Right ventricle myocardium superior (tissue), 1 donor: Measurements from ENCODE around the gene PRDM12. TPM values are rescaled to one million over a fixed set of nuclear protein-coding genes. Genes with fewer than 3 reads are reported as not detected.

Experiments used
- ATAC-seq: fragments of 200-7000 bp; cut with Tn5 transposase; one replicate; pipeline ENCODE4 v1.9.1; 2020; ENCODE audit warnings: mild to moderate bottlenecking; ENCODE audit not compliant: poor library complexity
- DNase-seq: peaks from one replicate; pipeline ENCODE4 v3.0.0-alpha.2; 2020
- intact Hi-C: fragments of 100-400 bp; cut with DNase I; formaldehyde crosslinking; loops from one replicate; pipeline ENCODE4 v1.11.2; 2022
- long read RNA-seq: library from polyadenylated mRNA; unstranded; transcript quantifications from one replicate; pipeline ENCODE4 v2.0.0, GENCODE V29; 2021
- total RNA-seq: library from RNA; stranded (reverse); fragmentation: NEBNext Ultra II Directional; extraction: Animal tissue kit (Norgen Biotek cat#: 25700); gene quantifications from one replicate; pipeline ENCODE4 v1.2.1, GENCODE V29; 2021
- donor health status: DM: no; HTN: yes; CAD: no; lungs with severe emphysema.

The PRDM12 gene
- total RNA-seq: not detected
- long read RNA-seq: 0 reads

DNA sequence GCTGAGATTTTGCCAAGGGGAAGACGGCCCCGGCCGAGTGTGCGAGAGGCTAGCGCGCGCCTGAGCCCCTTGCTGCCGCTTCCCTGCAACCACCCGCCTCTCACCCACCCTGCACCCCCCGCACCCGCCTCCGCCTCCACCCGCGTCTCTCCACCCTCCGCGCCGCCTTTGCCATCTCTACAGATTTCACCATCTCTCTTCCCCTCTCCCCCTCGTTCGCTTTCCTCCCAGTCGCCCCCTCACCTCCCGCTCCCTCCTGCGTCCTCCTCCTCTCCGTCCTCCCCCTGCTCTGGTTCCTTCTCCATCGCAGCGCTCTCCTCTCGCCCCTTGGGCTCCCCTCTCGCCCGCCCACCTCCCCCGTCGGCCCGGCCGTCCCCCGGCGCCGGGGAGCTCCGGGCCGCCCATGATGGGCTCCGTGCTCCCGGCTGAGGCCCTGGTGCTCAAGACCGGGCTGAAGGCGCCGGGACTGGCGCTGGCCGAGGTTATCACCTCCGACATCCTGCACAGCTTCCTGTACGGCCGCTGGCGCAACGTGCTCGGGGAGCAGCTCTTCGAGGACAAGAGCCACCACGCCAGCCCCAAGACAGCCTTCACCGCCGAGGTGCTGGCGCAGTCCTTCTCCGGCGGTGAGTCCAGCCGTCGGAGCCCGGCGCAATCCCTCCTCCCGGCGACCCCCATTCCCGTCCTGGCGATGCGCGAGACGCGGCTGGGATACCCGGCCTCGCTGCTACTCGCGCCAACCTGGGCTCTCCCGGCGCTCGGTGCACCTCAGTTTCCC, at the start of gene PRDM12:
Gene PRDM12, plus strand, starts transcription at position 344 of the 778 bp plus-strand sequence. Its CDS starts 60 bp downstream, at position 404.
- ATAC-seq (no peak), DNase-seq (no peak)
- intact Hi-C loops: no loop called here

DNA sequence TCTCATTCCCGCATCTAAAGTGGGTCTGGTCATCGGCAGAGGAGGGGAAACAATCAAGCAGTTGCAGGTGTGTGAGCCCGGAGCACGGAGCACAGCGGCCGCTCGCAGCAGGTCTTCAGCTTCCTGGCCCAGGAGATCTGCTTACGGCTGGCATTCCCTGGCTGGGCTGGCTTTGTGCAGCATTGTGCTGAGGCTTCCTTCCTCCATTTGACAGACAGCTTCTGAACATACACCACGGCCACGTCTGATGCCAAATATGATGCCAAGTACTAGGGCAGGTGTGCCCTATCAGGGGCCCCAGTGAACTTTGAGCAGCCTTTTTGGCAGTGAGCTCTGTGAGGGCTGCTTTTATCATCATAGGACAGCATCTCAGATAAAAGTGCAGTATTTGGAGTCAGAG, 47.9 kb upstream of the PRDM12 start:
- intact Hi-C loops: no loop called here
- ATAC-seq: no peak

DNA sequence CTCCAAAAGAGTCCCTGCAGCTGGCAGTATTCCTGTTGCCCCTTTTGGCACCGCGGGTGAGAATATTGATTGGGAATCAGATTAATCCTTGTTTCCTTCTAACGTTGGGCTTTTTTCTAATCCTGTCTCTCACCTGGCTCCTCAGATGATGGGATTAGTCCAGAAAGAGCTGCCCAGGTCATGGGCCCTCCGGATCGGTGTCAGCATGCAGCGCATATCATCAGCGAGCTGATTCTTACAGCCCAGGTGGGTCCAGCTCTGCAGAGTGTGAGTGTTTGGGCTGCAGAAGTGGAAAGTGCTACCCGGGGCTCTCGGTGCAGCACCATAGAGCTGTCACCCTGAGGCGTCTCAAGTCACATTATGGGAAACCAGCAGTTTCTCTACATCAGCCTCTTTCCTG, 40.9 kb upstream of the PRDM12 start:
- no peak for ATAC-seq
- intact Hi-C loops: no loop called here
- no peak for DNase-seq

More for the DNA sequence above, 47.9 kb upstream of the PRDM12 start:
- no peak for DNase-seq

DNA sequence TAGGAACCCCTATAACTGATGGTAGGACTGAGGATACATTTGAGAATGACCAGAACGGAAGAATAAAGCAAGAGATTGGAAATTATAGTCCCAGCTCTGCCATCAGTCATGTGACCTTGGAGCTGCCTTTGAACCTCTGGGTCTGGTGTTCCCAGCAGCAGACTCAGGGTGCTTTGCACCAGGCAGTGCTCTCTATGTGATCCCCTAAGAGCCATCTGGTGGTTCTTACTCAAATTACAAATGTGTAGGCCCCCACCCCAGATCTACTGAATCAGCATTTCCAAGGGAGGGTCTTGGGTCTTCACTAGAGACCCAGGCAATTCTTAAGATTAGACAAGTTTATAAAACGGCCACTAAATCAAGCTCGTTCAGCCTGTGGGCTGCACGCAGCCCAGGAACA, 40.2 kb upstream of the PRDM12 start:
- intact Hi-C loops: no loop called here
- ATAC-seq (no peak), DNase-seq (no peak)

DNA sequence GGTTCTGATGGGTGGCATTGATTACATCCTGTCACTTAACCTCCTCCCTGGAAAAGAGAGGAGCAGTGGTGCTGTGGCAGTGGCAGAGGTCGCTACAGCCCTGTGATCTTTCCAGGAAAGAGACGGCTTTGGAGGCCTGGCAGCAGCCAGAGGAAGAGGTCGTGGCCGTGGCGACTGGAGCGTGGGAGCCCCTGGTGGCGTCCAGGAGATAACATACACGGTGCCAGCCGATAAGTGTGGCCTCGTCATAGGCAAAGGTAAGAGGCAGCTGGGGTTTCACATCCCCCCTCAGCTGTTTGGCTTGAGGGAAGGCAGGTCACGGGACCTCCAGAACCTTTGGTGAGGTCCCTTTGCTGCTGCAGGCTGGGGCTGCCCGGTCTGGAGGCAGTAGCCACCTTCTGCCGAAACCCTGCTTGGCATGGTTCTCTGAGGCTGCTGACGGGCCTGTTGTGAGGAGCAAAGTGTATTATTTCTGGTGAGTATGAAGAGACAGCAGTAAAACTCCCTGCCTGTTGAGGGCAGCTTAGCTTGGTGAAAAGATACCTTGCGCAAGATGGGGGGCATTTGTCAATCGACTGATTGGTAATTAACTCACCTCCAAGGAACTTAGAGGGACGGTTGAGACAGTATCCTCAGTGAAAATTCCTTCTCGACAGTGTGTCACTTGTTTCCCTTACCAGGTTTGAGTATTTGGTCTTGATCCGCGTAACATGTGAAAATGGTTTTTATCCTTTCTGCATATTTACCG, 38.0 kb upstream of the PRDM12 start:
- intact Hi-C loops: no loop called here
- DNase-seq: no peak
- ATAC-seq: peak; percentile 27

DNA sequence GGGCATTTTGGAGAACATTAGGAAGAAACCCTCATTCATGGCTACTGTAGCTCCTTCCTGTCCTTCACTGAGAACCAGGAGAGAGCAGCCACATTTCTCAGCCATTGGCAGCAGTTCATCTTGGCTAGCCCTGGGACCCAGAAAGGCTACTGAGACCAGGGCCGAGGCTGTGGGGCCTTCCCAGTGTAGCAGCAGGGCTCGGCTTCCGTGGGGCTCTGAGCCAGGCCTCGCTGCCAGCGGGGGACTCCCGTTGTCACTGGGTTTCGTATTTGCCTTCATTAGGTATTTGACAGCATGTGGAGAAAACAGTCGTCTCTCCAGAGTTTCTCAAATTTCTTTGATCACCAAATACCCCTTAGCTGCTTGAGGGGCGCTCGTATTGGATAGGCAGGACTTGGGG, 37.3 kb upstream of the PRDM12 start:
- intact Hi-C loops: no loop called here
- no peak for DNase-seq
- no peak for ATAC-seq

DNA sequence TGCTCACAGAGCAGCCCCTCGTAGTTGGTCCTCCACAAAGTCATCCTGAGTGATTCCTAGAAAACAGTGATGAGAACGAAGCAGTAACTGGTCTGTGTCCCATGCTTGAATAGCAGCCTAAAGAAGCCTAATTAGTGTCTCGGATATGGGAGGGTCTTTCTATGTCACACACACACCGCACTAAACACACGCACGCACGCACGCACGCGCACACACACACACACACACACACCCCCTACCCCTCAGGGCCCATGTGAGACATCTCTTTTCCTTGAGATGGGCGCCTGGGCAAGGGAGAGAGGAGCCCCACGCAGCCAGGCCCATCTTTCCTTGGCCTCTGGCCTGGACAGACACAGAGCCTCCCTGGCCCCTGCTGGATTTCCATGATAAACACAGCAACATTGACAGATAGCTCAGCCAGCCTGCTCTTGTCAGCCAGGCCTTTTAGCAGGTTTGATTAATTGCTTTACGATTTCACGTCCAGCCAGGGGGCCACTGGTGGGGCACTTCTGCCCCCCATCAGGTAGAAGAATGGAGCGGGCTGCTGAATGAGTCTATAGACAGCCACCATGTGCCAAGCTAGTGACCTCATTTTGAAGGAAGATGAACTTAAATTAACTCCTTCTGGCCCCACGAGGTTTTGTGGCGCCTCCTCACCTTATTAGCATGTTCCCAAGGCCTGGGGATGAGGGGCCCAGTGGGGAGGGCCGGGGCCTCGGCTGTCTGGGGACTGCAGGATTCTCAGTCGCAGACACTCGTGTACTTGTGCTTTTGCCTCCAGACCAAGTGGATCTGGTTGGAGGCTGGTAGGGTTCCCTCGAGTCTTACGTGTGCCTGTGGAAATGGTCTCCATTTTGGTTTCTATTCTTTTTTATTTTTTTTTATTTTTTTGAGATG, 36.2 kb upstream of the PRDM12 start:
- ATAC-seq: no peak
- no peak for DNase-seq
- intact Hi-C loops: no loop called here

DNA sequence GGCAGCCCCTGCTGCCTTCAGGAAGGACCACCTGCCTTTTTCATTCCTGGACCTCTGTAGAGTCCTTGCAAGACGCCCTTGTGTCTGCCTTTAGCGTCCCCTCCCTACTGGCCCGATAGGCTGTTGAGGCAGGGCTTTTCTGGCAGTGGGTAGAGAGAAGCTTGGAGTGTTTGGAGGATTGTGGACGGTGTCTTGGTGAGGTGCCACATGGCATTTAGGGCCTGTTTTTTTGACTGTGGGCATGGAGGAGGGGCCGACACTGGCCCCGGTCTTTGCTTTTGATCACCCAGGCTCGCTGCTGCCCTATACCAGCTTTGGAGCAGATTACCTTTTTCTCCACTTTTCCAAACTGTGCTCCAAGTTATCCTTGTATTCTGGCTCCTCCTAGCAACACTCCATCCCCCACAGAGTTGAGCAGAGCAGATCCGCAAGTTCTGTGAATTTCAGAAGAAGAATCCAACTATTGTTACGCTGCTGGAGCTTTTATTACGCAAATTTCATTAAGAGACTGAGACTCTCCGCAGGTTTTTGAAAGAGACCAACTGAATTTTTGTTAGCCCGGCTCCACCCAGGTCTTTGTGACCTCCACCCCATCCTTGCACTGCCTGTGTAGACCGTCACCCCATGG, 34.8 kb upstream of the PRDM12 start:
- no peak for DNase-seq

DNA sequence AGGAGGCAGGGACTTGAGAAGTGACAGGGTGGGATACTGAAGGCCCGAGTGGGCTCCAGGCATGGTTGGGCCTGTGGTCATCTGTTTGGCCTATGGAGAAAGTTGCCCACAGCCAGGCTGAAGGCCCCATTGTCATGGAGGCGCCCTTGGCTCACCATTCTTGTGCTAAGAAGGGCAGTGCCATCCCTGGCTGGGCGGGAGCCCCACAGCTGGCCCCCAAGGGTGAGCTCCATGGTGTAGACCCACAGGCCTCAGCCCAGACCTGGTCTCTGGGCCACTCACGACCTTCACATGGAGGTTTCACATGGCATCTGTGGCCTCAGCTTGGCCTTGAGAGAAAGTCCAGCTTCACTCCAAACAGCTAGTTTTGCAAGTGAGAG, 34.3 kb upstream of the PRDM12 start:
- intact Hi-C loops: no loop called here
- ATAC-seq (no peak), DNase-seq (no peak)

More for the DNA sequence above, 34.8 kb upstream of the PRDM12 start:
- peak; percentile 32 for ATAC-seq
- intact Hi-C loops: no loop called here

DNA sequence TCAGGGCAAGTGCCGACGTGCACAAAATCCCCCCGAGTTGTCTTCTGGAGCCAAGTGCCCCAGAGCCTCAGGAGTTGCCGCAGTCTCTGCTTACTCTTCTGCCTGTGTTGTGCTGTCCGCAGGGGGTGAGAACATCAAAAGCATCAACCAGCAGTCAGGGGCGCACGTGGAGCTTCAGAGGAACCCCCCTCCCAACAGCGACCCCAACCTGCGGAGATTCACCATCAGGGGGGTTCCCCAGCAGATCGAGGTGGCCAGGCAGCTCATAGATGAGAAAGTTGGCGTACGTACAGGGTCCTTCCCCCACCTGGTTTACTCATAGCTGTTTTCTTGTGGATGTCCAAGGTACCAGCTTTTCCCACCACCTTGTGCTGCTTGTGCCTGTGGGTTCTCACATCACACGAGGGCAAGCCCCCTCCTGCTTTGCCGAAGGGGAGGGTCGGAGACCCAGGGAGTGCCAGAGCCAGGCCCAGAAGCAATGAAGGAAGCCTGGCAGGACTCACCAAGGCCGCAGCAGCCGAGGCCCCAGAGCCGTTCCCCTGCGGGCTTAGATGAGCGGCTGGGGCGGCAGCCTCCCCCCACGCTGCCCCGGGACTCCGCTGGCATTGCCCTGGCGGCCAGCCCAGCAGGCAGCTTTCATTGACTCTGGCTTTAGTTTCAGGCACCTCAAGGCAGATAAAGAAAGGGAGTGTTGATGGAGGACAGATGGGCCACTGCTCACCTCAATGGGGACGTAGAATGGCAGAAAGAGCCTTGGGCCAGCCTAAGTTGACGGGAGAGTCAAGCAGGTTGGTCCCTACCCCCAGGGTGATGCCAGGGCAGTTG, 33.7 kb upstream of the PRDM12 start:
- intact Hi-C loops: no loop called here
- peak; percentile 80 for DNase-seq
- ATAC-seq: peak; percentile 91

DNA sequence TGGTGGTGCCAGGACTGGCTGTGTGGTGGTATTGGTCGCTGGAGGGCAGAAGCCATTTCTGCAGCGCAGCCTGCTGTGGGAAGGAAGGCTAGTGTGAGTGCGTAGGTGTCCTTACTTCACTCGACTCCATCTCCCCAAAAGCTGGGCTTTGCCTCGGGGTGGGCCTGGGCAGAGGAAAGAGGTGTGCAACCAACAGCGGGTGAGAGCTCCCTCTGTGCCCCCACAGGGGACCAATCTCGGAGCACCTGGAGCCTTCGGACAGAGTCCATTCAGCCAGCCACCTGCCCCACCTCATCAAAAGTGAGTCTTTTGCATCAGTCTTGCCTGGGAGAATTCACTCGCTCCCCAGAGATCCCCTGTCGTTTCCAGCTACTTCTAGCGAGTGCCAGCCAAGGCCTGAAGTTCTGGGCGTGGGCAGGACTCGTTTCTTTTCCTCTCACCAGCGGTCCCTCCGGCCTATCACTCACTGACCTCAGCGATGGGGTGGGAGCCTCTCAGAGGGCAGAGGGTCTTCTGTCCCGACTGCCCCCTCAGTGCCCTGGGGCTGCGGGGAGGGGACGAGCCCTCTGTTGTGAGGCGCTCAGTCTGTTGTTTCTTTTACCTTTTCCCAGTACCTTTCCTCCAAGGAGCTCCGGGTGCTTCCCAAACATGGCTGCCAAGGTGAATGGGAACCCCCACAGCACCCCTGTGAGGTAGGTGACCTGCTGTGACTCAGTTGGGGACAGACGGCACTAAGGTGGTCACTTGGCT, 32.9 kb upstream of the PRDM12 start:
- DNase-seq: no peak
- intact Hi-C loops: no loop called here

DNA sequence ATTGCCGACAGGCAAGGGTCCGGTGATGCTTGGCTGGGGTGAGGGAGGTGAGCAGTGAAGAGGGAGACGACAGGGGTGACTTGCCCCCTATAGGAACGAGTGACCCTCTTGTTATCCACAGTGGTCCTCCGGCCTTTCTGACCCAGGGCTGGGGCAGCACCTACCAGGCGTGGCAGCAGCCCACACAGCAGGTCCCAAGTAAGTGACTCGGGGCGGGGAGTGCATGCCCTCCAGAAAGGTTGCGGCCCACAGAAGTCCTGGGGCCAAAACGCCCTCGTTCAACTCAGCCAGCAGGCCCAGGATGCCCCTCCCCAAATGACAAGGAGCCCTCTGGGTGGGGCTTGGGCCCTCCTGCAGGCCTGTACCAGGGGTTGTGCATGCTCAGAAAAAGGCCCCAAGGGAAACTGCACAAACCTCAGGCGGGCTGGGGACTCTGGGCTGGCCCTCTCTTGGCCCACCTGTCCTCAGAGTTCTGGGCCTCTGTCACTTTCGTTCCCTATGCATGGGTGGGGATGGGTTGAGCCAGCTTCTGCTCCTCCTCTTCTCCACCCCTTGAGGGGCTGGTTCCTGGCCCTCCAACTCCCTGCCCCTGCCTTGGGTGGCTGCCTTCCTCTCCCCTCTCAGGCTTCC, 32.2 kb upstream of the PRDM12 start:
- DNase-seq (no peak), ATAC-seq (no peak)
- intact Hi-C loops: no loop called here

More for the DNA sequence above, 32.9 kb upstream of the PRDM12 start:
- ATAC-seq: no peak

DNA sequence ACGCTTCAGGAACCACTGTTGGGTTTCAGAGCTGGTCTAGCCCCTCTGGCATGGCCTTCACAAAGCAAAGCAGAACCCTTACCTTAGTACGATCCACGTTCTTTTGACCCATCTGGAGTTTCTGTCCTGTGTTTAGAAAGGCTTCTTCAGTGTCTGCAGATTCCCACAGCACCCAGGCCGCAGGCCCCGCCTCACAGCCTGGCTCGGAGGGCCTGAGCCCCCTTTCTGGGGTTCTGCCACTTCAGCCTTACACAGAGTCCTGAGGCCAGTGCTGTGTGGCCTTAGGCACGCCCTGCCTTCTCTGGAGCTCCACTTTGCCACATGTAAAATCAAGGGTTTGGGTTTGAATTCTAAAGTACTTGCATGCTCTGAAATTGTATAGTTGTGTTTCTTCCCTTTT, 31.6 kb upstream of the PRDM12 start:
- DNase-seq: no peak
- no peak for ATAC-seq
- intact Hi-C loops: no loop called here

DNA sequence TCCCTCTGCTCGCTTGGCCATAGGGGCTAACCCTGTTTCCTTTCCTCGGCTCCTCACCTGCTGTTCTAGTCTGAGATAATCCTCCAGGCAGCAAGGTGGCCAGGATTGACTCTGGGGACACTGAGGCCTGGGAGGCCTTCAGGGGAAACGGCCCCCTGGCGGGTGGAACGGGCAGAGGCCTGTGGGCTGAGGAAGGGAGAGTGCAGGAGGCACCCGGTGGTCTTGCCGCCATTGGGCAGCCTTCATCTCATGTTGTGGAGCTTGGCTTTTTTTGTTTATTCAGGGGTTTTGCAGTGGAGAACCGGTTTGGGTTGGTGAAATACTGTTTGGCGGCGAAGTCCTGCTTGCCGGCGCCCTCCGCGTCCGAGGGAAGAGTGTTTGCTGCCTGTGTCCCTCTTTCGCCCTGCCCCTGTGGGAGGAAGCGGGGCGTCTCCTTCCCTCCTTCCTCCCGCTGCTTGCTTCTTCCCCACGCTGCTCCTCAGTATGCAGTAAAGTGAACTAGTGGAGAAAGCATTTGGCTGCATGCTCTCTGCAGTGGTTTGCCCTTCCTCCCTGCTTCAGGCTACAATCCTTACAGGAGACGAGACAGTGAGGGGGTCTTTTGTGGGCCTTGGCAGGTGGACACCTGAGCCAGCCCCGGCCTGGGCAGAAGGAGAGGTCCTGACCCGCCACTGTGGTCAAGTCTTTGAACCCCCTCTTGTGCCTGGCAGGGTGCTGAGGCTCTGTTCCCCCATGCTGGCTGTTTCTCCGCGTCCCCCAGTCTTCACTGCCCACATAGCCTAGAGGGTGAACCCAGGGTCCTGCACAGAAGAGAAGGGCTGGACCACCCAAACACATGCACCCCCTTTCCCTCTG, 30.8 kb upstream of the PRDM12 start:
- intact Hi-C loops: no loop called here
- no peak for DNase-seq
- ATAC-seq: no peak

DNA sequence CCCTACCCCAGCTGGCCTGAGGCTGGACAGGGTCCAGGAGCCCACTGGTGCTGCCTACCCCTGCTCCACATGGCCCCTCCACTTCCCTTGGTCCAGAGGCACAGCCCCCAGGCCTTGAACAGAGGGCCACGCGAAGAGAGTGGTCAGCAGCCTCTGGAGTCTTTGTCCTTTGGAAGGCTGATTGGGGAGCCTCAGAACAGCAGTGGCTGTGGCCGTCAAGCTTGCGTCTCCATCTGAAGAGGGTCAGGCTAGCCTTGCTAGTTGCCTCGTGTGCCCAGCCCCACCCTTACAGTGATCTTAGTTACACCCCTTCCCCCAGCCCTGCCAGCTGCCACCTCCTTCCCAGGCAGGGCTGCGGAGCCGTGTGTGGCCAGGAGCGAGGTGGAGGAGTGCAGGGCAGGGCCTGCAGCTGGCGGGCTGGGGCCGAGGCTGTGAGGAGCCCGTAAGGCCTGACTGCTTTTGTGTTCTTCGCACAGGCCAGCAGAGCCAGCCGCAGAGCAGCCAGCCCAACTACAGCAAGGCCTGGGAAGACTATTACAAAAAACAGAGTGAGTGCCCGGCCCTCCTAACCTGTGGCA, 30.1 kb upstream of the PRDM12 start:
- no peak for ATAC-seq
- DNase-seq: no peak
- intact Hi-C loops: no loop called here

DNA sequence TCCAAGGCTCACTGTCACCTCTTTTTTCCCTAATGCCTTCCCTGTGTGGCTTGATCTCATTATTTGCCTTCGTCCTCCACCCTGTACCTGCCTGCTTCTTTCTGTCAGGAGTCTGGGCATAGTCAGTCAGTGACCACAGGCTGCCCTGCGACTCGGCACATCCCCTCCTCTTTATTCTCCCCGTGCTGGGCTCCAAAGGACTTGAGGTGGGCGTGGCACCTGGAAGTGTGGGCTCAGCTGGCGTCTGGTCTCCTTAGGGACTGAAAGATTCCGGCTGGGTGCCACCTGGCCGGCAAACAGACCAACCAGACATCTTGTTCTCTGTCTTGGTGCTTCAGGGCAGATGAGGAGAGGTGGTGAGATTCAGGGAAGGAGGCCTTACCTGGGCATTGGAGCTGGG, 29.6 kb upstream of the PRDM12 start:
- no peak for ATAC-seq
- DNase-seq: no peak
- intact Hi-C loops: no loop called here
